Calu3 (cell line): ENCODE data around the gene MFSD8. TPM values are rescaled to one million over a fixed set of nuclear protein-coding genes. Genes with fewer than 3 reads are reported as not detected.
"Not testable (repeated sequence)": the region's sequence is repeated elsewhere in the genome, so short reads cannot be mapped to it uniquely, and the experiment has no call there.

Experiments used
- BruUV-seq: library from RNA; stranded (reverse); fragments of 400-500 nt; replicated peaks from 2 replicates; lab custom pipeline; 2021; lab: Mats Ljungman, UMichigan
- CTCF ChIA-PET: fragments of 300-600 bp; sonication (Branson Sonifier 250); formaldehyde crosslinking; loops from one replicate; lab custom pipeline; 2022; ENCODE audit warnings: antibody characterized with exemption; lab: Charles Lee
- DNase-seq: peaks from one replicate; pipeline ENCODE4 v3.0.0; 2022
- H3K27ac Mint-ChIP-seq: one replicate; pipeline ENCODE4 v1.8.0; 2022; ENCODE audit warnings: mixed read lengths; ENCODE audit not compliant: unreplicated experiment
- H3K27me3 Mint-ChIP-seq: one replicate; pipeline ENCODE4 v1.8.0; 2022; ENCODE audit warnings: mixed read lengths; ENCODE audit not compliant: unreplicated experiment
- H3K36me3 Mint-ChIP-seq: one replicate; pipeline ENCODE4 v1.8.0; 2022; ENCODE audit warnings: mild to moderate bottlenecking, moderate library complexity, mixed read lengths; ENCODE audit not compliant: insufficient read depth, unreplicated experiment
- H3K4me1 Mint-ChIP-seq: one replicate; pipeline ENCODE4 v1.8.0; 2022; ENCODE audit warnings: mild to moderate bottlenecking, low read depth, mixed read lengths; ENCODE audit not compliant: unreplicated experiment
- H3K4me3 Mint-ChIP-seq: one replicate; pipeline ENCODE4 v1.8.0; 2022; ENCODE audit warnings: mild to moderate bottlenecking, low read depth, moderate library complexity, mixed read lengths; ENCODE audit not compliant: unreplicated experiment
- H3K9me3 Mint-ChIP-seq: one replicate; pipeline ENCODE4 v1.8.0; 2022; ENCODE audit warnings: low read depth, mixed read lengths; ENCODE audit not compliant: unreplicated experiment
- intact Hi-C: fragments of 100-400 bp; cut with micrococcal nuclease; formaldehyde crosslinking; loops from one replicate; pipeline ENCODE4 v1.10.0; 2022; ENCODE audit not compliant: unreplicated experiment
- total RNA-seq: library from RNA; stranded (reverse); gene quantifications from 2 replicates; pipeline ENCODE4 v1.2.3, GENCODE V29; 2022
- TF ChIP-seq, protein P1 (sequence below): fragments of 200-600 bp; IDR thresholded peaks from one replicate; pipeline ENCODE4 v1.8.0; 2022; ENCODE audit warnings: antibody characterized with exemption; ENCODE audit not compliant: unreplicated experiment

MFSD8 gene
- total RNA-seq, 1 experiment from 2014 or later = 25.4 TPM

DNA sequence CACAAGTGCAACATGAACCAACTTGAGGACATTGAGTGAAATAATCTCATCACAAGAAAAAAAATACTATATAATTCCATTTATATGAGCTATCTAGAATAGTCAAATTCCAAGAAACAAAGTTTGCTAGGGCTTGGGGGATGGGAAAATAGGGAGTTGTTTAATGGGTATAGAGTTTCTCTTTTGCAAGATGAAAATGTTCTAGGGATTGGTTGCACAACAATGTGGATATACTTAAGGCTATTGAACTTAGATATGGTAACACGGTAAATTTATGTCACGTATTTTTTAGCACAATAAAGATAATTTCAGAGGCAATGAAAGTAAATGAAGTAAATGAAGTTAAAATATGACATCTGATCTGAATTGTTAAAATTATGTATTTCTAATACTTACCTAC lies 7.9 kb downstream of the MFSD8 start:
- DNase-seq = no peak
- no peaks in the 10 kb centered on the region for H3K27me3 Mint-ChIP-seq
- peaks cover 7% of the 10 kb centered on the region for H3K36me3 Mint-ChIP-seq
- H3K4me3 Mint-ChIP-seq = no peak overlapping the region
- TF ChIP-seq, protein P1, sequence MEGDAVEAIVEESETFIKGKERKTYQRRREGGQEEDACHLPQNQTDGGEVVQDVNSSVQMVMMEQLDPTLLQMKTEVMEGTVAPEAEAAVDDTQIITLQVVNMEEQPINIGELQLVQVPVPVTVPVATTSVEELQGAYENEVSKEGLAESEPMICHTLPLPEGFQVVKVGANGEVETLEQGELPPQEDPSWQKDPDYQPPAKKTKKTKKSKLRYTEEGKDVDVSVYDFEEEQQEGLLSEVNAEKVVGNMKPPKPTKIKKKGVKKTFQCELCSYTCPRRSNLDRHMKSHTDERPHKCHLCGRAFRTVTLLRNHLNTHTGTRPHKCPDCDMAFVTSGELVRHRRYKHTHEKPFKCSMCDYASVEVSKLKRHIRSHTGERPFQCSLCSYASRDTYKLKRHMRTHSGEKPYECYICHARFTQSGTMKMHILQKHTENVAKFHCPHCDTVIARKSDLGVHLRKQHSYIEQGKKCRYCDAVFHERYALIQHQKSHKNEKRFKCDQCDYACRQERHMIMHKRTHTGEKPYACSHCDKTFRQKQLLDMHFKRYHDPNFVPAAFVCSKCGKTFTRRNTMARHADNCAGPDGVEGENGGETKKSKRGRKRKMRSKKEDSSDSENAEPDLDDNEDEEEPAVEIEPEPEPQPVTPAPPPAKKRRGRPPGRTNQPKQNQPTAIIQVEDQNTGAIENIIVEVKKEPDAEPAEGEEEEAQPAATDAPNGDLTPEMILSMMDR = no peak
- H3K9me3 Mint-ChIP-seq = no peaks in the 10 kb centered on the region
- no peaks in the 10 kb centered on the region for H3K4me1 Mint-ChIP-seq
- no peak overlapping the region for H3K27ac Mint-ChIP-seq
- BruUV-seq = no TSS peak
- intact Hi-C loops = no loop called here
- CTCF ChIA-PET = no interaction called here

DNA sequence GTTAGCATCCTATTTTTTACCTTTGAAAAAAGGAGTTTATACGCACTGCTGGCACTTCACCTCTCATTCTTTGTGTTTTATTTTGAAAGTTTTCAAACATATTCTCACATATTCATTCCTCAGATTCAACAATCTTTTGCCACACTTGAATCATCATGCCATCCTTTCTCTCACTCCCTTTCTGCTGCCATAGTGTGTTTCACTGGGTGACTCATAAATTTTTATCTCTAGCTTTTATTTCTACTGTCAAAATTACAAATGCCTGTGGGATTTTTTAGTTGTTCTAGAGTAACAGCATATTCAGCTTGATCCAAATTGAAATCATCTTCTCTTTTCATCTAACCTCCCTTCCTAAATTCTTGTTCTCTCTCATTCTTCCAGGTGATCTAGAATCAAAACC lies 28.0 kb downstream of the MFSD8 start:
- TF ChIP-seq, protein P1 = no peak
- Mint-ChIP-seq H3K27ac (no peak overlapping the region), H3K36me3 (no peaks in the 10 kb centered on the region), H3K4me3 (no peak overlapping the region), H3K27me3 (no peaks in the 10 kb centered on the region), H3K4me1 (no peaks in the 10 kb centered on the region), H3K9me3 (no peaks in the 10 kb centered on the region)
- BruUV-seq = no TSS peak
- no peak for DNase-seq
- CTCF ChIA-PET = no interaction called here
- intact Hi-C loops = no loop called here

DNA sequence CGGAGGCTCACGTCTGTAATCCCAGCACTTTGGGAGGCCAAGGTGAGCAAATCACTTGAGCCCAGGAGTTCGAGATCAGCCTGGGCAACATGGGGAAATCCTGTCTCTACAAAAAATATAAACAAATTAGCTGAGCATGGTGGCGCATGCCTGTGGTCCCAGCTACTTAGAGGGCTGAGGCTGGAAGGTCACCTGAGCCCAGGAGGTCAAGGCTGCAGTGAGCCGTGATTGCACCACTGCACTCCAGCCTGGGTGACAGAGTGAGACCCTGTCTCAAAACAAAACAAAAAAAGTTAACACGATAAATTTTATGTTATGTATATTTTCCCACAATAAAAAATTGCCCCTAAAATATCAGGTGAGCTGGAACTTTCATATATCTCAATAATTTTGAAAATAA lies 33.1 kb downstream of the MFSD8 start:
- CTCF ChIA-PET, H3K4me1 Mint-ChIP-seq, H3K9me3 Mint-ChIP-seq: not testable (repeated sequence)

DNA sequence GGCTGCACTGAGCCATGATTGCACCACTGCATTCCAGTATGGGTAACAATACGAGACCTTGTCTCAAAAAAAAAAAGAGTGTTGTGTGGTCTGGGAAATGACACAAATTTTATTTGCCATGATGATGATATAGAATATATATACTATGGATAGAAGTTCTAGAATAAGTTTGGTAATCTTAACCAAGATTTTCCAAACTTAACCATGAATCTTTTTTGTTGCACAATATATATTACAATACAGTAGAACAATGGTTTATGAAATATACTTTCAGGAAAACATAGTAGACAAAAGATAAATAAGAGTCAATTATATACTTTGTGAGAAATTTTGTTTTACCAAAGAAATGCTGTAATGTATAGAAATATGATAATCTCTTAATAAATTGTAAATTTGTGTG lies 34.8 kb downstream of the MFSD8 start:
- peaks cover 5% of the 10 kb centered on the region for H3K36me3 Mint-ChIP-seq
- H3K27me3 Mint-ChIP-seq = no peaks in the 10 kb centered on the region
- TF ChIP-seq, protein P1 = no peak
- DNase-seq = no peak
- intact Hi-C loops = no loop called here
- H3K4me1 Mint-ChIP-seq = no peaks in the 10 kb centered on the region
- BruUV-seq = no TSS peak
- no peaks in the 10 kb centered on the region for H3K9me3 Mint-ChIP-seq
- CTCF ChIA-PET = no interaction called here
- H3K4me3 Mint-ChIP-seq = no peak overlapping the region
- H3K27ac Mint-ChIP-seq = no peak overlapping the region

More for the DNA sequence above, 33.1 kb downstream of the MFSD8 start:
- H3K27me3 Mint-ChIP-seq, H3K27ac Mint-ChIP-seq, H3K4me3 Mint-ChIP-seq, H3K36me3 Mint-ChIP-seq, intact Hi-C loops, BruUV-seq, DNase-seq: not testable (repeated sequence)

DNA sequence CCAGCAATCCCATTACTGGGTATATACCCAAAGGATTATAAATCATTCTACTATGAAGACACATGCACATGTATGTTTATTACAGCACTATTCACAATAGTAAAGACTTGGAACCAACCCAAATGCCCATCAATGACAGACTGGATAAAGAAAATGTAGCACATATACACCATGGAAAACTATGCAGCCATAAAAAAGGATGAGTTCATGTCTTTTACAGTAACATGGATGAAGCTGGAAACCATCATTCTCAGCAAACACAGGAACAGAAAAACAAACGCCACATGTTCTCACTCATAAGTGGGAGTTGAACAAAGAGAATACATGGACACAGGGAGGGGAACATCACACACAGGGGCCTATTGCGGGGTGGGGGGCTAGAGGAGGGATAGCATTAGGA lies 39.3 kb downstream of the MFSD8 start:
- BruUV-seq, H3K4me1 Mint-ChIP-seq, intact Hi-C loops, H3K27ac Mint-ChIP-seq, H3K4me3 Mint-ChIP-seq, DNase-seq, H3K27me3 Mint-ChIP-seq, H3K36me3 Mint-ChIP-seq, H3K9me3 Mint-ChIP-seq: not testable (repeated sequence)
- CTCF ChIA-PET = interaction anchor here (0.6 kb wide), 1 partner anchor 567 kb away, joined by 3 read pairs; no protein-coding TSS in a partner anchor
